SW 1271 (cell line): ENCODE data around the gene ASCC2.
"Not testable (repeated sequence)": the region's sequence is repeated elsewhere in the genome, so short reads cannot be mapped to it uniquely, and the experiment has no call there.

ENCODE experiments used
- DNase-seq, 2 experiments: peaks; one replicate each; lab custom pipeline; 2025; lab: John Stamatoyannopoulos, UW

The ASCC2 gene

GRCh38 chr22:29856496-29856895 lies 18.4 kb upstream of the ASCC2 start:
- no peak for DNase-seq

- DNase-seq = no peak
Observed at GRCh38 chr22:29855611-29856181, 17.6 kb upstream of the ASCC2 start.

- no peak for DNase-seq
Observed at GRCh38 chr22:29854432-29854831, 16.4 kb upstream of the ASCC2 start.

- no peak for DNase-seq
Observed at GRCh38 chr22:29848111-29848510, 10.0 kb upstream of the ASCC2 start.

GRCh38 chr22:29846290-29846689 lies 8.2 kb upstream of the ASCC2 start:
- no peak for DNase-seq

GRCh38 chr22:29842740-29843139 lies 4.7 kb upstream of the ASCC2 start:
- peak in 1 of 2 experiments; percentile 62 for DNase-seq

GRCh38 chr22:29842172-29842571 lies 4.1 kb upstream of the ASCC2 start:
- no peak for DNase-seq

- DNase-seq = no peak
Observed at GRCh38 chr22:29840498-29840897, 2.4 kb upstream of the ASCC2 start.

- no peak for DNase-seq
Observed at GRCh38 chr22:29839039-29839438, 965 bp upstream of the ASCC2 start.

- DNase-seq = no peak
Observed at GRCh38 chr22:29838599-29838956, 504 bp upstream of the ASCC2 start.

- not testable (repeated sequence) for DNase-seq
Observed at GRCh38 chr22:29836791-29837370, 1.2 kb downstream of the ASCC2 start.

GRCh38 chr22:29834046-29834445 lies 4.0 kb downstream of the ASCC2 start:
- DNase-seq = no peak

GRCh38 chr22:29833392-29833965 lies 4.6 kb downstream of the ASCC2 start:
- no peak for DNase-seq

- DNase-seq = no peak
Observed at GRCh38 chr22:29831958-29832357, 6.1 kb downstream of the ASCC2 start.

GRCh38 chr22:29831186-29831921 lies 6.7 kb downstream of the ASCC2 start:
- DNase-seq = no peak

- no peak for DNase-seq
Observed at GRCh38 chr22:29830585-29830984, 7.5 kb downstream of the ASCC2 start.

- not testable (repeated sequence) for DNase-seq
Observed at GRCh38 chr22:29827726-29828125, 10.3 kb downstream of the ASCC2 start.

GRCh38 chr22:29827091-29827490 lies 11.0 kb downstream of the ASCC2 start:
- no peak for DNase-seq

GRCh38 chr22:29825578-29825977 lies 12.5 kb downstream of the ASCC2 start:
- no peak for DNase-seq

- DNase-seq = no peak
Observed at GRCh38 chr22:29824677-29825076, 13.4 kb downstream of the ASCC2 start.

- DNase-seq = peak; percentile 46 to 85
Observed at GRCh38 chr22:29821291-29822016, 16.6 kb downstream of the ASCC2 start.

GRCh38 chr22:29820961-29821290 lies 17.1 kb downstream of the ASCC2 start:
- DNase-seq = no peak

- DNase-seq = no peak
Observed at GRCh38 chr22:29819501-29819900, 18.6 kb downstream of the ASCC2 start.
